OCI-LY1 (cell line): ENCODE results near the gene GBX2.
"Not testable (repeated sequence)": the region's sequence is repeated elsewhere in the genome, so short reads cannot be mapped to it uniquely, and the experiment has no call there.

Experiments used
- CTCF ChIP-seq: fragments of 200-600 bp; sonication (generic), shearing (Covaris generic); IDR thresholded peaks from 2 replicates; pipeline ENCODE4 v1.5.1; 2017; ENCODE audit warnings: mild to moderate bottlenecking, antibody characterized with exemption, low read length, moderate library complexity, mixed read lengths
- EZH2 ChIP-seq: fragments of 200-600 bp; sonication (generic), shearing (Covaris generic); IDR thresholded peaks from 2 replicates; pipeline ENCODE4 v1.8.0; 2017; ENCODE audit warnings: borderline replicate concordance, mixed run types, mild to moderate bottlenecking, antibody characterized with exemption, low read length, moderate library complexity, mixed read lengths

- not testable (repeated sequence) for TF ChIP-seq CTCF, EZH2
Measured at GRCh38 chr2:236141616-236142015, 26.6 kb downstream of the GBX2 start.
